ENCODE results near the gene R3HDM1.

R3HDM1 gene

GRCh38 chr2:135662088-135662487 is 130.8 kb downstream of the R3HDM1 start:
- DNase-seq (ENCODE audit: extremely low read depth, low read depth) = no peak
- no peak for TF ChIP-seq CTCF (IDR thresholded peaks at IDR 0.05; ENCODE audit: low read depth, low read length)

DNA sequence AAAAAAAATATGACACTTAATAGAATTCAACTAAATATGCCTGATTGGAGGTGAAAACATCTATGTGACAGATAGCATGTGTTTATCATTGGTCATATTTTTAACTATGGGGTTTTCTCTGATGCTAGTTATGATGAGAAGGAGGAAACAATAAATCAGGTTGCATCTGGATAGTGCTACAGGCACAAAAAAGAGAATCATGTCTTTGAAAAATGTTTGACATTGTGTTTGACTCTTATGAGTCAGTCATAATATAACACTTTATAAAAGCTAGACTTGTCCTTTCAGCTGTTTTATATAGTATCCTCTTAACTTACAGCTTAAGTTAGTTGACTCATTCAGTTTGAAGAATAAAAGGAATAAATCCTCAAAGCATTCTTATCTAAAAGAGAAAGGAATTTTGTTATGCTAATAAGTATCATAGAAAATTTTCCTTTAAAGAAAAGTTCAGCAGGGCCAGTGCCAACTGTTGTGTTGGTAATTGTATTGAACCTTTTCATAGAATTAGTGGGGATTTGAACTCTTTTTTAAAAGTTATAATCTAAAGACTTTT is 131.9 kb downstream of the R3HDM1 start:
- TF ChIP-seq CTCF (IDR thresholded peaks at IDR 0.05; ENCODE audit: low read depth, low read length) = no peak
- no peak for DNase-seq (ENCODE audit: extremely low read depth, low read depth)

DNA sequence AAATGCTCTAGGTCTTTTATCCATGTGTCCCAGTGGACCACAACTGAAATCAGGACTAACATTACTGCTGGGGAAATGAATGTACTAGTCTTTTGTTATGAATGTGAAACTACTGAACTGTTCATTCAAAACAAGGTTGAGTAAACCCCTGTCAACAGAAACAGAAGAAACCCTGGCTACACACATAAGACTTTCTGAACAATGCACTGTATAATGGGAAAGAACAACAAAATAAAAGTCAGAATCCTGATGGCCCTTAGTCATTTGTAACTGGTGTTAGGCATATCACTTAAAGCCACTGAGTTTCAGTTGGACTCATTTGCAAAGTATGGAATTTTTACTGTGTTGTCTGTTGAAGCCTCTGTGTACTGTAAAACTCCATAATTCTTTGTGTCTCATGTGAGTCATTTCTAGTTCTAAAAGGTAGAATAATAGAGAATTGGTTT is 133.4 kb downstream of the R3HDM1 start:
- TF ChIP-seq CTCF (IDR thresholded peaks at IDR 0.05; ENCODE audit: low read depth, low read length) = no peak

GRCh38 chr2:135667045-135667444 is 135.8 kb downstream of the R3HDM1 start:
- DNase-seq (ENCODE audit: extremely low read depth, low read depth) = no peak
- no peak for TF ChIP-seq CTCF (IDR thresholded peaks at IDR 0.05; ENCODE audit: low read depth, low read length)

More for the DNA sequence above, 133.4 kb downstream of the R3HDM1 start:
- DNase-seq (ENCODE audit: extremely low read depth, low read depth) = no peak

GRCh38 chr2:135674453-135674852 is 143.2 kb downstream of the R3HDM1 start:
- TF ChIP-seq CTCF (IDR thresholded peaks at IDR 0.05; ENCODE audit: low read depth, low read length) = no peak
- DNase-seq (ENCODE audit: extremely low read depth, low read depth) = no peak

DNA sequence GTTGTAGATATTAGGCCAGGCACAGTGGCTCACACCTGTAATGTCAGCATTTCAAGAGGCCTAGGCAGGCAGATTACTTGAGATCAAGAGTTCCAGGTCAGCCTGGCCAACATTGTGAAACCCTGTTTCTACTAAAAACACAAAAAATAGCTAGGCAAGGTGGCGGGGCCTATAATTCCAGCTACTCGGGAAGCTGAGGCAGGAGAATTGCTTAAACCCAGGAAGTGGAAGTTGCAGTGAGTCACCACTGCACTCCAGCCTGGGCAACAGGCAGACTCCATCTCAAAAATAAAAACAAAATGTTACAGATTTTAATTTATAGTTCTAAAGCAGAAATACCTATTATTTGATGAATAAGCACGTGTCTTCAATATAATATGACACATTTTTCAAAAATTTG is 144.7 kb downstream of the R3HDM1 start:
- no peak for DNase-seq (ENCODE audit: extremely low read depth, low read depth)
- TF ChIP-seq CTCF (IDR thresholded peaks at IDR 0.05; ENCODE audit: low read depth, low read length) = no peak

DNA sequence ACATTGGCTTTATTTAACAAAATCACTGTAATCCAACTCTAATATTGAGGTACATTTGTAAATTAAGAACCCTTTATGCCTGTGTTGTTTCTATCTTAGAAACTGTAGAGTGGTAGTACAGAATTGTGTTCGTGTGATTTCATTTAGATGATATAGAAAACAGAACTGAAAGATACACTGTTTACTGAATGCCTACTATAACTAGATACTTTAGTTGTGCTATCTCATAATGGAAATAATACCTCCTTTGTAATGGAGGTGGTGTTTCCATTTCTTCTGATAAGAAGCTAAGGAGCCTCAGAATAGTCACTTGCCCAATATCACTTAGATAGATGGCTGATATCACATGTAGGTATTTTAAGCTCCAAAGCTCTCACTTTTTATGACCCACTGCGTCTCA is 147.8 kb downstream of the R3HDM1 start:
- TF ChIP-seq CTCF (IDR thresholded peaks at IDR 0.05; ENCODE audit: low read depth, low read length) = no peak
- no peak for DNase-seq (ENCODE audit: extremely low read depth, low read depth)

Data from AG09319 (cell line).